HepG2 (cell line): Measurements from ENCODE around the gene CSDE1. TPM values are rescaled to one million over a fixed set of nuclear protein-coding genes. Genes with fewer than 3 reads are reported as not detected.

Experiments used
- SSRP1 ChIP-seq: IDR thresholded peaks from 2 replicates; pipeline ENCODE4 v1.6.1; 2016; ENCODE audit warnings: control low read depth
- ZNF609 ChIP-seq: sonication (generic); formaldehyde crosslinking; IDR thresholded peaks from 2 replicates; pipeline ENCODE4 v1.4.0; 2020; ENCODE audit warnings: mild to moderate bottlenecking, missing genetic modification reagents, borderline replicate concordance
- polyA plus RNA-seq, 8 experiments: library from polyadenylated mRNA; depleted of rRNA in 3 of 8; stranded (reverse) in 7 of 8; unstranded in 1 of 8; fragments of >200 nt; fragmentation: Illumina TruSeq in 4 of 8; extraction: Trizol in 4 of 8; gene quantifications; 2 replicates each; pipeline versions ENCODE4 v1.2.1 to v1.2.3, GENCODE V29; 2011 to 2016; ENCODE audit warnings: low read depth in 4 of 8, missing spikeins in 1 of 8, mixed read lengths in 1 of 8; ENCODE audit not compliant: insufficient read depth in 1 of 8
- total RNA-seq, 5 experiments: library from RNA; depleted of rRNA; stranded (reverse); fragments of >200 nt; fragmentation: Illumina TruSeq; extraction: Trizol; gene quantifications; 2 replicates each; pipeline ENCODE4 v1.2.3, GENCODE V29; 2016; ENCODE audit warnings: low read depth in 1 of 5
- TF ChIP-seq, protein P1 (sequence below): sonication (generic); formaldehyde crosslinking; IDR thresholded peaks from 2 replicates; pipeline ENCODE4 v1.4.0; 2020; ENCODE audit warnings: mild to moderate bottlenecking, missing genetic modification reagents

The CSDE1 gene
- total and polyA plus RNA-seq, 2 of the 13 experiments (the other 11 are each of a cell fraction or from before 2014, with no cell fraction given): 150 to 313 TPM

- TF ChIP-seq, protein P1, sequence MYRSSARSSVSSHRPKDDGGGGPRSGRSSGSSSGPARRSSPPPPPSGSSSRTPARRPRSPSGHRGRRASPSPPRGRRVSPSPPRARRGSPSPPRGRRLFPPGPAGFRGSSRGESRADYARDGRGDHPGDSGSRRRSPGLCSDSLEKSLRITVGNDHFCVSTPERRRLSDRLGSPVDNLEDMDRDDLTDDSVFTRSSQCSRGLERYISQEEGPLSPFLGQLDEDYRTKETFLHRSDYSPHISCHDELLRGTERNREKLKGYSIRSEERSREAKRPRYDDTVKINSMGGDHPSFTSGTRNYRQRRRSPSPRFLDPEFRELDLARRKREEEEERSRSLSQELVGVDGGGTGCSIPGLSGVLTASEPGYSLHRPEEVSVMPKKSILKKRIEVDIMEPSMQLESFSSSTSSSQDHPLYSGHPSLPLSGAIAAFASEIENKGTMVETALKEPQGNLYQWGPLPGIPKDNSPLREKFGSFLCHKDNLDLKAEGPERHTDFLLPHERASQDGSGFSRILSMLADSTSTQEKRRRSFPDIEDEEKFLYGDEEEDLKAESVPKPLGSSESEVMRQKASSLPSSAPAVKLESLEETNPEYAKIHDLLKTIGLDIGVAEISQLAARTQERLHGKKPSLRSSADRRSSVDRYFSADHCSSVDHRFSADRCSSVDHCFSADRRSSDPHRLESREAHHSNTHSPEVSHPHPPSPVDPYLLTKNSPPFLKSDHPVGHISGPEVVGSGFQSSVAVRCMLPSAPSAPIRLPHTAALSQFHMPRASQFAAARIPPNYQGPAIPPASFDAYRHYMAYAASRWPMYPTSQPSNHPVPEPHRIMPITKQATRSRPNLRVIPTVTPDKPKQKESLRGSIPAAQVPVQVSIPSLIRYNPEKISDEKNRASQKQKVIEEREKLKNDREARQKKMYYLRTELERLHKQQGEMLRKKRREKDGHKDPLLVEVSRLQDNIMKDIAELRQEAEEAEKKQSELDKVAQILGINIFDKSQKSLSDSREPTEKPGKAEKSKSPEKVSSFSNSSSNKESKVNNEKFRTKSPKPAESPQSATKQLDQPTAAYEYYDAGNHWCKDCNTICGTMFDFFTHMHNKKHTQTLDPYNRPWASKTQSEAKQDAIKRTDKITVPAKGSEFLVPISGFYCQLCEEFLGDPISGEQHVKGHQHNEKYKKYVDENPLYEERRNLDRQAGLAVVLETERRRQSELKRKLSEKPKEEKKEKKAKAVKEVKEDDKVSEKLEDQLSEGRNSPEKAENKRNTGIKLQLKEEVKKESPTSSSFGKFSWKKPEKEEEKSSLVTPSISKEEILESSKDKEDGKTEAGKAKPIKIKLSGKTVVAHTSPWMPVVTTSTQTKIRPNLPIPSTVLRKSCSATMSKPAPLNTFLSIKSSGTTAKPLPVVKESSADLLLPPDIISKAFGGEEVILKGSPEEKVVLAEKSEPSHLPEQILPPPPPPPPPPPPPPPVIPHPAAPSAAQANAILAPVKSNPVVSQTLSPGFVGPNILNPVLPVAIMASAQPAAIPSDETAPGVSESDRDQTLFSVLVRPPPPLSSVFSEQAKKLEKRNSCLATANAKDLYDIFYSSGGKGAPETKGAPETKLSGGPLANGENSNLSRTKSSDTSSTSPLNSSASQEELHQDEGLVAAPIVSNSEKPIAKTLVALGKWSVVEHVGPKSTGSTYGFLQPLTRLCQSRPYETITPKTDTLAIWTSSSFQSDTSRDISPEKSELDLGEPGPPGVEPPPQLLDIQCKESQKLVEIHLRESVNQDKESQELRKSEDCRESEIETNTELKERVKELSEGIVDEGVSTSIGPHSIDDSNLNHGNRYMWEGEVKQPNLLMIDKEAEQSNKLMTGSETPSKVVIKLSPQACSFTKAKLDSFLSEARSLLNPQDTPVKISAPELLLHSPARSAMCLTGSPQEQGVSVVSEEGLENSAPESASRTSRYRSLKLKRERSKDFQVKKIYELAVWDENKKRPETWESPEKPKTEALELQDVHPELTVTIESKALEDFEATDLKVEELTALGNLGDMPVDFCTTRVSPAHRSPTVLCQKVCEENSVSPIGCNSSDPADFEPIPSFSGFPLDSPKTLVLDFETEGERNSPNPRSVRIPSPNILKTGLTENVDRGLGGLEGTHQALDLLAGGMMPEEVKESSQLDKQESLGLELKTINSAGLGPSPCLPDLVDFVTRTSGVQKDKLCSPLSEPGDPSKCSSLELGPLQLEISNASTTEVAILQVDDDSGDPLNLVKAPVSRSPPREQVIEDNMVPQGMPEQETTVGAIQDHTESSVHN (CRISPR knock-in tag): no peak
- TF ChIP-seq SSRP1 (CRISPR knock-in tag) (no peak), ZNF609 (CRISPR knock-in tag) (no peak)
- TF ChIP-seq, all 625 proteins: peak for 0
Measured at GRCh38 chr1:114770989-114771388, 13.2 kb upstream of the CSDE1 start (continued).
